C4-2B (cell line): ENCODE measurements around the gene SMU1.

ENCODE experiments used
- ZFX ChIP-seq: fragments of 450-650 bp; IDR thresholded peaks from 2 replicates; pipeline ENCODE4 v1.6.1; 2017
- TF ChIP-seq, protein P1 (sequence below): fragments of 450-650 bp; conservative IDR thresholded peaks from 2 replicates; pipeline ENCODE4 v1.5.1; 2017; ENCODE audit warnings: mild to moderate bottlenecking

DNA sequence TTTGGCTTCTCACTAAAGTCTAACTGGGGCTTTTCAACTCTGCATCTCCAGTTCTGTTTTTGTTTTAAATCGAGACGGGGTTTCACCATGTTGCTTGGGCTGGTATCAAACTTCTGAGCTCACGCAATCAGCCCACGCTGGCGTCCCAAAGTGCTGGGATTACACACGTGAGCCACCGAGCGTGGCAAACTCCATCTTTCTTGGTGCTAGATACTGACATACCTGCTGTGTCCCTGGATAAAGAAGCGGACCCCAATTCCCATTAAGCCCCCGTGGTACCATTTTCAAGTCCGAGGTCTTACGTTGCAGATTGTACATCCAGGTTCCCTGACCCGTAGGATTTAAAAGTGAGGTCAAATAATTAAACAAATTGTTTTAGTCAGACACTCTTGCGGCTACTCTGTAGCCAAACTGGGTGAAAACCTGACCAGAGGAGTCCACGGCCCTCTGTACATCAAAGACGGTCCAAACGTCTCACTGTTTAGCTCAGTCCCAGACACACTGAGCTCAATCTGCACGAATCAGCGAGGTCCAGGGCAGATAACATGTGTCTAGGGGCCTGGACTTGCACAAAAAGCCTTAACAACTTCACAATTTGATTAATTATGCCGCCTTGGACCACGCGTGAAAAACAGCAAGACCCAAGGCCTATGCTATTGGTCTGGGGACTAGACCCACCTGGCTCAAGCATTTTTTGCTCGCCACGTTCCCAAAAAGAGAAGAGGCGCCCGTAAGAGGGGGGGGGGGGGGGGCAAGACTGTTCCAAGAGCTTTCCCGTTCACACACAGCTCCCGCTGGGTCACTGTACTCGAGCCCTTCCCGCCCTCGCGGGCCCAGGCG is 52.1 kb downstream of the SMU1 start:
- TF ChIP-seq, protein P1, sequence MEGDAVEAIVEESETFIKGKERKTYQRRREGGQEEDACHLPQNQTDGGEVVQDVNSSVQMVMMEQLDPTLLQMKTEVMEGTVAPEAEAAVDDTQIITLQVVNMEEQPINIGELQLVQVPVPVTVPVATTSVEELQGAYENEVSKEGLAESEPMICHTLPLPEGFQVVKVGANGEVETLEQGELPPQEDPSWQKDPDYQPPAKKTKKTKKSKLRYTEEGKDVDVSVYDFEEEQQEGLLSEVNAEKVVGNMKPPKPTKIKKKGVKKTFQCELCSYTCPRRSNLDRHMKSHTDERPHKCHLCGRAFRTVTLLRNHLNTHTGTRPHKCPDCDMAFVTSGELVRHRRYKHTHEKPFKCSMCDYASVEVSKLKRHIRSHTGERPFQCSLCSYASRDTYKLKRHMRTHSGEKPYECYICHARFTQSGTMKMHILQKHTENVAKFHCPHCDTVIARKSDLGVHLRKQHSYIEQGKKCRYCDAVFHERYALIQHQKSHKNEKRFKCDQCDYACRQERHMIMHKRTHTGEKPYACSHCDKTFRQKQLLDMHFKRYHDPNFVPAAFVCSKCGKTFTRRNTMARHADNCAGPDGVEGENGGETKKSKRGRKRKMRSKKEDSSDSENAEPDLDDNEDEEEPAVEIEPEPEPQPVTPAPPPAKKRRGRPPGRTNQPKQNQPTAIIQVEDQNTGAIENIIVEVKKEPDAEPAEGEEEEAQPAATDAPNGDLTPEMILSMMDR, result no peak
- no peak for TF ChIP-seq ZFX
